ENCODE results near the gene PDK2.

PDK2 gene

DNA sequence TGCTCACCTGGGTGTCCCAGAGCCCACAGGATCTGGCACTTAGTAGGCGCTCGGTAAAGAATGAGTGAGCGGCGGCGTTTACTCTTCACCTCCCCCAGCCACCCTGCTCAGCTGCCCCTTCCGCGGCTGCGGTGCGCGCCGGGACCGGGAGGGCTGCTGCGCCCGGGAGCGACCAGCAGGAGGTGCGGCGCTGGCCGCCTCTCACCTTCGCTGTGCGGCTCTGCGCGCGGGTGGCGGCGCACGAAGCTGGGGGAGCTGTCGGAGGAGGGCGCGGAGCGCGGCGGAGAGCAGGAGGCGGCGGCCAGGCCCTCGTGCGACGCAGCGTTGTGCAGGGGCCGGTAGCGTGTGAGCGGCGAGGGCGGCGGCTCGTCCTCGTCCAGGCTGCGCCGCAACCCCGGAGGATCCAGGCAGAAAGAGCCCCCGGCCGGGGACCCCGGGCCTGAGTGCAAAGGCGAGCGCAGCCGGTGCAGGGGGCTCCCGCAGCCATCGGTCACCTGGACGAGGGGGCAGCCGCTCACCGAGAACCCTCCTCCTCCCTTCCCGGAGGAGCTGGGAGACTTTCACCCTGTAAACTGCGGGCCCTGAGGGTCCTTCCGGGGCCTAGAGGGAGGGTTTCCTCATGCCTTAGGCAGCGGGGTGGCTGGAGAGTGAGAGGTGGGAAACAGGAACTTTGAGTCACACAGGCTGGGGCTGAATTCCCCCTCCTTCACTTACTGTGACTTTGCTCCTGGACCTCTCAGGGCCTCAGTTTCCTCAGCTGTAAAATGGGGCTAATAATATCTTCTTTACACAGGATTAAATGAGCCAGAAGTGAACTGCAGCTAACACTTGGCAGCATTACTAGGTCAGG is 22.3 kb downstream of the PDK2 start:
- Histone ChIP-seq H2AFZ (ENCODE audit: low read depth, low read length, severe bottlenecking) (no peak overlapping the region), H3K27ac (ENCODE audit: low read depth, low read length) (no peak overlapping the region), H3K36me3 (ENCODE audit: low read length) (no peaks in the 10 kb centered on the region), H3K4me2 (ENCODE audit: low read depth, low read length, poor library complexity, severe bottlenecking) (no peak overlapping the region), H3K9me2 (replicated peaks; ENCODE audit: insufficient read depth, low read length) (no peaks in the 10 kb centered on the region), H3K79me2 (ENCODE audit: insufficient read depth, low read length) (no peaks in the 10 kb centered on the region), H3K9me3 (ENCODE audit: insufficient read depth, low read length) (no peaks in the 10 kb centered on the region), H3K9ac (ENCODE audit: low read length) (no peak overlapping the region), H3K4me3 (ENCODE audit: insufficient read depth, low read length, poor library complexity, severe bottlenecking) (no peak overlapping the region), H3F3A (ENCODE audit: insufficient read depth) (no peaks in the 10 kb centered on the region), H3K27me3 (ENCODE audit: low read length) (no peaks in the 10 kb centered on the region), H4K20me1 (ENCODE audit: low read depth, low read length) (no peaks in the 10 kb centered on the region)
- TF ChIP-seq, protein P1, sequence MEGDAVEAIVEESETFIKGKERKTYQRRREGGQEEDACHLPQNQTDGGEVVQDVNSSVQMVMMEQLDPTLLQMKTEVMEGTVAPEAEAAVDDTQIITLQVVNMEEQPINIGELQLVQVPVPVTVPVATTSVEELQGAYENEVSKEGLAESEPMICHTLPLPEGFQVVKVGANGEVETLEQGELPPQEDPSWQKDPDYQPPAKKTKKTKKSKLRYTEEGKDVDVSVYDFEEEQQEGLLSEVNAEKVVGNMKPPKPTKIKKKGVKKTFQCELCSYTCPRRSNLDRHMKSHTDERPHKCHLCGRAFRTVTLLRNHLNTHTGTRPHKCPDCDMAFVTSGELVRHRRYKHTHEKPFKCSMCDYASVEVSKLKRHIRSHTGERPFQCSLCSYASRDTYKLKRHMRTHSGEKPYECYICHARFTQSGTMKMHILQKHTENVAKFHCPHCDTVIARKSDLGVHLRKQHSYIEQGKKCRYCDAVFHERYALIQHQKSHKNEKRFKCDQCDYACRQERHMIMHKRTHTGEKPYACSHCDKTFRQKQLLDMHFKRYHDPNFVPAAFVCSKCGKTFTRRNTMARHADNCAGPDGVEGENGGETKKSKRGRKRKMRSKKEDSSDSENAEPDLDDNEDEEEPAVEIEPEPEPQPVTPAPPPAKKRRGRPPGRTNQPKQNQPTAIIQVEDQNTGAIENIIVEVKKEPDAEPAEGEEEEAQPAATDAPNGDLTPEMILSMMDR (IDR thresholded peaks at IDR 0.05; ENCODE audit: insufficient read depth, low read length, poor library complexity, severe bottlenecking): no peak
- TF ChIP-seq EZH2phosphoT487 (conservative IDR thresholded peaks at IDR 0.05; ENCODE audit: low read length): no peak

DNA sequence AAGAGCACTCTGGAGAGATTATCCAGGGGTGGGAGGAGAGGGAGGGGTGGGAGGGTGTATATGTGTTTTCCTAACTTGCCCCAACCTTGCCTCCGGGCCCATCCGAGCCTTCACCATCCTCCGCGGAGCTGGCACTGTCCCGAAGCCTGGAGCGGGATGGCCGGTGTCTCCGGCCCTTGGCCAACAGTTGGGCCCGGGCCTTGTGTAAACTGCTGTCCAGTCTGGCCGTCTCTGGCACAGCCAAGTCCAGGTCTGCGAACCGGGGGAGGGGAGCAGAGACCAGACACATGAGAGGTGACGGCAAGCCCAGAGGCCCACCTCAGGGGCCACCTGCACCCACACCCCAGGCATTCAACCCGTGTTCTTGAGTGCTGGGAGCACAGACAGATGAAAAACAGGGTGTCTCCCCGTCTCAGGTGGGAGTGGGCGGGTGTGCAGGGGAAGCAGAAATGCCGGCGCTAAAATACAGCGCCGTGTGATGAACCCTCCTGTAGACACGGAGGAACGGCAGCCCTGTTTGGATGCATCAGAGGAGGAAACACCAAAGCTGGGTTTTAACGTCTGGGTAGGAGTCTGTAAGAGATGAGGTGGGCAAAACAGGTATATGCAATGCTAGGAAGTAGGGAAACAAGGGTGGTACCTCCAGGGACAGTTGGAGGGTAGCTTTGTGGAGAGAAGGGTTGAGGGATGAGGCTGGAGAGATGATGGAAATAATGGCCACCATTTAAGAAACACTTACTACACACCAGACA is 23.1 kb downstream of the PDK2 start:
- Histone ChIP-seq H4K20me1 (ENCODE audit: low read depth, low read length) (no peaks in the 10 kb centered on the region), H3K27ac (ENCODE audit: low read depth, low read length) (no peak overlapping the region), H3K27me3 (ENCODE audit: low read length) (no peaks in the 10 kb centered on the region), H2AFZ (ENCODE audit: low read depth, low read length, severe bottlenecking) (no peak overlapping the region), H3K9me2 (replicated peaks; ENCODE audit: insufficient read depth, low read length) (no peaks in the 10 kb centered on the region), H3F3A (ENCODE audit: insufficient read depth) (no peaks in the 10 kb centered on the region), H3K9ac (ENCODE audit: low read length) (no peak overlapping the region), H3K9me3 (ENCODE audit: insufficient read depth, low read length) (no peaks in the 10 kb centered on the region), H3K79me2 (ENCODE audit: insufficient read depth, low read length) (no peaks in the 10 kb centered on the region), H3K36me3 (ENCODE audit: low read length) (no peaks in the 10 kb centered on the region), H3K4me2 (ENCODE audit: low read depth, low read length, poor library complexity, severe bottlenecking) (no peak overlapping the region), H3K4me3 (ENCODE audit: insufficient read depth, low read length, poor library complexity, severe bottlenecking) (no peak overlapping the region)
- TF ChIP-seq EZH2phosphoT487 (conservative IDR thresholded peaks at IDR 0.05; ENCODE audit: low read length): no peak
- TF ChIP-seq, protein P1 (IDR thresholded peaks at IDR 0.05; ENCODE audit: insufficient read depth, low read length, poor library complexity, severe bottlenecking): no peak

DNA sequence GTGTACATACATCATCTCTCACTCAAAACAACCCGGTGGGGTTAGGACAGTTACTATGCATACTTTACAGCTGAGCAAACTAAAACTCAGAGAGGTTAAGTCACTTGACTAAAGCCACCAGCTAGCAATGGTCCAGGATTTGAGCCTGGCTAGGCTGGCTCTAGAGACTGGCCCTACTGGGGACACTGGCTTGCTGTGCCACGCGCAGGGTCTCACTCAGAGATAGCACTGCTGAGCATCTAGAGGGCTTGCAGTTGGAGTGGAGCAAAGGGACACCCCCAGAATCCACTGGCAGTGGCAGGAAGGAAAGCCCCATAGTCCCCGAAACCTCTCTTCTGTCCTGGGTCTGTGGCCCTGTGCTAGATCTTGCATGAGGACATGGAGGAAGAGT is 23.7 kb downstream of the PDK2 start:
- TF ChIP-seq, protein P1 (IDR thresholded peaks at IDR 0.05; ENCODE audit: insufficient read depth, low read length, poor library complexity, severe bottlenecking): no peak
- no peak for TF ChIP-seq EZH2phosphoT487 (conservative IDR thresholded peaks at IDR 0.05; ENCODE audit: low read length)
- no peaks in the 10 kb centered on the region for H3K36me3 ChIP-seq (ENCODE audit: low read length)
- H3K9me3 ChIP-seq (ENCODE audit: insufficient read depth, low read length): no peaks in the 10 kb centered on the region
- H2AFZ ChIP-seq (ENCODE audit: low read depth, low read length, severe bottlenecking): no peak overlapping the region
- H3K9me2 ChIP-seq (replicated peaks; ENCODE audit: insufficient read depth, low read length): no peaks in the 10 kb centered on the region
- H3K4me2 ChIP-seq (ENCODE audit: low read depth, low read length, poor library complexity, severe bottlenecking): no peak overlapping the region
- no peaks in the 10 kb centered on the region for H4K20me1 ChIP-seq (ENCODE audit: low read depth, low read length)
- H3K79me2 ChIP-seq (ENCODE audit: insufficient read depth, low read length): no peaks in the 10 kb centered on the region
- H3K27ac ChIP-seq (ENCODE audit: low read depth, low read length): no peak overlapping the region
- H3F3A ChIP-seq (ENCODE audit: insufficient read depth): no peaks in the 10 kb centered on the region
- H3K9ac ChIP-seq (ENCODE audit: low read length): no peak overlapping the region
- no peak overlapping the region for H3K4me3 ChIP-seq (ENCODE audit: insufficient read depth, low read length, poor library complexity, severe bottlenecking)
- H3K27me3 ChIP-seq (ENCODE audit: low read length): no peaks in the 10 kb centered on the region
